GM12872 (cell line): Measurements from ENCODE around the gene NDUFS6.

Experiments used
- TF ChIP-seq, protein P1 (sequence below): IDR thresholded peaks from 3 replicates; pipeline ENCODE4 v1.5.1; 2011; ENCODE audit warnings: low read depth, mild to moderate bottlenecking, low read length, moderate library complexity; ENCODE audit not compliant: insufficient read depth

Gene NDUFS6

DNA sequence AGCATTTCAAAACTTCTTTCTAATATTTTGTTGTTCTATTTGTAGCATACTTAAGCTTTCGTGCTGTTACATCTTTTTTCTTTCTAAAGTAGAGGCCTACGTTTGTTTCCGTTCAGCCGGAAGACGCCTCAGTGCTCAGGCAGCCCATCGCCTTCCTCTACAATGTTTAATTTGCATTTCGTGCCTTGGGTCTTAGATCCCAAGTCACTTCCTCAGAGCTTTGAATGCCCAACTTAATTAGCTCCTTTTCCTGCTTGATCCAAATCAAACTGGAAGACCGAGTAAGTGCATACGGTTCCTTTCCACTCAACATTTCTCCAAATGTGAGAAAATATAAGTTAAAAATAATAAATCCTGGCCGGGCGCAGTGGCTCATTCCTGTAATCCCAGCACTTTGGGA is 44.7 kb upstream of the NDUFS6 start:
- TF ChIP-seq, protein P1, sequence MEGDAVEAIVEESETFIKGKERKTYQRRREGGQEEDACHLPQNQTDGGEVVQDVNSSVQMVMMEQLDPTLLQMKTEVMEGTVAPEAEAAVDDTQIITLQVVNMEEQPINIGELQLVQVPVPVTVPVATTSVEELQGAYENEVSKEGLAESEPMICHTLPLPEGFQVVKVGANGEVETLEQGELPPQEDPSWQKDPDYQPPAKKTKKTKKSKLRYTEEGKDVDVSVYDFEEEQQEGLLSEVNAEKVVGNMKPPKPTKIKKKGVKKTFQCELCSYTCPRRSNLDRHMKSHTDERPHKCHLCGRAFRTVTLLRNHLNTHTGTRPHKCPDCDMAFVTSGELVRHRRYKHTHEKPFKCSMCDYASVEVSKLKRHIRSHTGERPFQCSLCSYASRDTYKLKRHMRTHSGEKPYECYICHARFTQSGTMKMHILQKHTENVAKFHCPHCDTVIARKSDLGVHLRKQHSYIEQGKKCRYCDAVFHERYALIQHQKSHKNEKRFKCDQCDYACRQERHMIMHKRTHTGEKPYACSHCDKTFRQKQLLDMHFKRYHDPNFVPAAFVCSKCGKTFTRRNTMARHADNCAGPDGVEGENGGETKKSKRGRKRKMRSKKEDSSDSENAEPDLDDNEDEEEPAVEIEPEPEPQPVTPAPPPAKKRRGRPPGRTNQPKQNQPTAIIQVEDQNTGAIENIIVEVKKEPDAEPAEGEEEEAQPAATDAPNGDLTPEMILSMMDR: no peak

DNA sequence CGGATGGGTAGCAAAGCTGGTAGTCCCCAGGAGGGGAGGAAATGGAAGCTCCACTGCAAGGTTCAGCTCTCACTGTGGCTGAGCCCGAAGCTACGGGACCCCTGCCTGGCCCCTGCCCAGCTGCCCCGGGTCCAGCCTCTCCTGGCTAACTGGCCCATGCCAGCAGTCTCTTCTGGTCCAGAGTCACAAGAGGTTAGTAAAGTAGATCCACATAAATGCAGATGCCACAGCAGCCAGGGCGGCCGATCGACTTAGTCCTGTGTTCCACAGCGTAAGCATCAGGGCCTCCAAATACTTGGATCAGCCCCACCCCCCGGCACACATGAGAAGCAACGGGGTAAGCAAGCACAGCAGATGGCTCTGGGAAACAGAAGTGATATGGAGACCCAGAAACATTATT is 43.7 kb upstream of the NDUFS6 start:
- TF ChIP-seq, protein P1: no peak

DNA sequence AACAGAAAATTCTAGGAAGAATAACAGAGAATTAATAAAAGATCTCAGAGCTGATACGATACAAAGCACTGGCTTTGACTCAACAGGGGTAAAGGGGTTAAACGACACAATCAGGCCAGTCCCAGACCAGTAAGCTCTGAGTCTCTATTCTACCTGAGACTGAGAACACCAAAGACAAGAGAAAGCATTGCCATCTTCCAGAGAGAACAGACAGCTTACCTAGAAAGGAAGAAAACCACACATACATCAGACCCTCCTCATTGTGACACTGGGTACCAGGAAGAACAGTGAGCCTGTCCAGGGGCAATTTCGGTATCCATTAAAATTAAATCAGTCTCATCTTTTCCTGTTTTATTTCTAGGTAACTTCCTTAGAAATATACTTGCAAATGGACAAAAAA is 42.6 kb upstream of the NDUFS6 start:
- TF ChIP-seq, protein P1: no peak

DNA sequence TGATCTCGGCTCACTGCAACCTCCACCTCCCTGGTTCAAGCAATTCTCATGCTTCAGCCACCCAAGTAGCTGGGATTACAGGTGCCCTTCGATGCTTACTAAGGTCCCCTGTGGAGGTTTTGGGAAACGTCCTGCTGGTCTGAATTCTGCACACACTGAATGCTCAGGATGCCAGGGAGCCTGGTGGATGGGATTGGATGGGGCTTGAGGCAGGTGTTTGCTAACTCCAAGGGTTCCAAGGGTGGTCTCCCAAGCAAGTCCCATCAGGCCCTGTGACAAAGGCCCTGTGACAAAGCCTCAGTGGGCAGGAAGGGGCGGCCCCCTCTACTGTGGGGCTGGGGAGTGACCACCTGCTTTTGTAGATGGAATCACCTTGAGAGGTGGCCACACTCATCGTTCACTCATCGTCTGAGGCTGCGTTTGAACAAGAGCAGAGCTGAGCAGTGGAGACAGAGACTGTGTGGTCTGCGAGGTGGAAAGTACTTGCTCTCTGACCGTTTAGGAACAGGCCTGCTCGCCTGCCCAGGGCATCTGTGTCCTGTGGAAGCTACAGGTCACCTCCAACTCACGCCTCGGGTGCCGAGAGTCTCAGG is 41.7 kb upstream of the NDUFS6 start:
- TF ChIP-seq, protein P1: no peak

DNA sequence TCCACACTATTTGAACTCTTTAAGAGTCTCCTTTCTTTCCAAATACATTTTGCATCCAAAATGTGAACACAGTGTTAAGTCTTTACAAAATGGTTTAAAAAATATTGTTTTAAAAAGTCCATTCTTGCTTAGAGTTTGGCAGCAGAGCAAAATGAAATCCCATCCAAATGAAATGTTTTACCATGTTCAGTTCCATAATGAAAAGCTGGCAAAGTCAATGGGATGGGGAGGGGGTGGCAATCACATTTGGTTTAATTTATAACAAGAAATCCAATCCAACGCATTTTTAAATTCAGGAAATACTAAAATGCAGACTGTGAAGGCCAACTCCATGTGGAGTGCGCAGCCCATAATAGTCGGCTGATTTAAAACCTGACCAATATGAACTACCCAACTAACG is 41.0 kb upstream of the NDUFS6 start:
- TF ChIP-seq, protein P1: no peak

DNA sequence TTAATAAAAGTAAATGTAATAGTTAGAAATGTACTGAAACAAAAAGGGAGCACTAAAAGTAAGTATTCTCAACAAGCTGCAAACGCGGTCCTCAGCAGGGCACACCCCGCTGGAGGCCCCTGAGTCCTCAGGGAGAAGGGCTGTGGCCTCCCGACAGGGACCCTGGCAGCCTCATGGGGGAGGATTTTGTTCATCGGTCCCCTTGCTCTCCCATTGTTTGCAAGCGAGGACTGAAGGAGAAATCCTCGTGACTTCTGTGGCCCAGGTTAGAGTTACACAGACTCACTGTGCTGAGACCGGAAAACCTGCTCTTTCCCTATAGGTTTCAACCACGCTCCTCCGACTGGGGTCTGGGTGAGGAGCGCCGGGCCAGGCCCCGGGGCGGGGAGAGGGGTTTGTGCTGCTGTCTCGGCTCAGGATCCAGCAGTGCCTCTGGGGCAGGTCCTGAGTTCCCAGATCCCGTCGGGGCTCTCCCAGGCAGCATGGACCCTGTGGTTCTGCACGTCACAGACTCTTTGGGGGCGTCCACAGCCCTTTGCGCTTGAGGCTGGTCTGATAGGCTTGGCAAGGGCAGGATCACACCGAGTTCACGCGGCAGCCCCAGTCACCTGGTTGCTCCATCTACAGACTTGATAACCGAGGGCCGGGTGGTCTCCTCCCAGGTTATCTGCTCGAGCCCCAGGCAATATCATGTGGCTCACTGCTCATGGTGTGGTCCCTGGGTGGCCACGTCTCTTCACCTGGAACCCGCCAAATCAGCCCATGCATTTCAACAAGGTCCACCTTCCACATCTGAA is 40.4 kb upstream of the NDUFS6 start:
- TF ChIP-seq, protein P1: no peak

DNA sequence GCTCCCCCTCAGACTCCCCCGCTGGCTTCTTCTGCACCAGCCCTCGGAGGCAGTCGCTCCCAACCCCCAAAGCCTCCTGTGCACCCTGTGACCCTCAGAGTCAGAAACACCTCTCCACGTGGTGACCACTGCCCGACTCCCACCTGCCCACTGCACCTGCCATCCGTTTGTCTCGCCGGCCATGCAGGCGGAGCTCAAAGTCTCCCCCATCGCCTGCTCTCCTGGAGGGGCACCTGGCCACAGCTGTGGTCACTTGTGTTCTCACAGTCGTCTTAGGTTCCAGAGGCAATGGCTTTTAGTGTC is 39.8 kb upstream of the NDUFS6 start:
- TF ChIP-seq, protein P1: no peak
